GM10266 (cell line): ENCODE results near the gene B4GALNT1.

Source experiments
- DNase-seq: peaks from one replicate; pipeline ENCODE4 v3.0.0; 2012; ENCODE audit errors: extremely low spot score
- CTCF ChIP-seq: IDR thresholded peaks from 2 replicates; pipeline ENCODE4 v1.5.1; 2012; ENCODE audit warnings: mild to moderate bottlenecking, low read depth; ENCODE audit not compliant: control insufficient read depth, insufficient read depth; ENCODE audit errors: missing control alignments

B4GALNT1 gene

DNA sequence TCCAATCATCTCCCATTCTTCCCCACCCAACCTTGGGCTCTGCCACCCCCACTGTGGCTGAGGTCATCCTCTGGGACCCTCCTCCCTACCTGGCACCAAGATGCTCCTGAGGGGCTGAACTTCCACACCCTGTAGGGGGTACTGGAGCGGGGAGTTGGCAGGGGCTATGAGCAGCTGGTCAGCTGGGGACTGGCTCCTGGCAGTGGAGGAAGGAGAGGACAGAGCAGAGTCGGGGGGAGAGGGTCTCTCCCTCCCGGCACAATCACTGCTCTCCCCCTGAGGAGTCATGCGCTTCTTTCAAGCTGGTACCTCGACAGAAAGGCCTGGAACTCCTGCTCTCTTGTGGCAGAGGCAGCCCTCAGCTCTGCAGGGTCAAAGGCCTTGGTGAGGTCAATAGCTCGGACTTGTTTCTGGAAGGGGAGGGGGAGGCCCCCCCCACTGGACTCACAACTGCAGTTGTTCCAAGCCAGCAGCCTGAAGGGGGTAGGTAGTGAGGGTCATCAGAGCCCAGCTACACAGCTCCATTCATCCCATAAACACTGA, 2.0 kb downstream of the B4GALNT1 start:
- TF ChIP-seq CTCF, result no peak
- peak; percentile 21 for DNase-seq

GRCh38 chr12:57629897-57630471, 3.0 kb downstream of the B4GALNT1 start:
- TF ChIP-seq CTCF, result no peak

DNA sequence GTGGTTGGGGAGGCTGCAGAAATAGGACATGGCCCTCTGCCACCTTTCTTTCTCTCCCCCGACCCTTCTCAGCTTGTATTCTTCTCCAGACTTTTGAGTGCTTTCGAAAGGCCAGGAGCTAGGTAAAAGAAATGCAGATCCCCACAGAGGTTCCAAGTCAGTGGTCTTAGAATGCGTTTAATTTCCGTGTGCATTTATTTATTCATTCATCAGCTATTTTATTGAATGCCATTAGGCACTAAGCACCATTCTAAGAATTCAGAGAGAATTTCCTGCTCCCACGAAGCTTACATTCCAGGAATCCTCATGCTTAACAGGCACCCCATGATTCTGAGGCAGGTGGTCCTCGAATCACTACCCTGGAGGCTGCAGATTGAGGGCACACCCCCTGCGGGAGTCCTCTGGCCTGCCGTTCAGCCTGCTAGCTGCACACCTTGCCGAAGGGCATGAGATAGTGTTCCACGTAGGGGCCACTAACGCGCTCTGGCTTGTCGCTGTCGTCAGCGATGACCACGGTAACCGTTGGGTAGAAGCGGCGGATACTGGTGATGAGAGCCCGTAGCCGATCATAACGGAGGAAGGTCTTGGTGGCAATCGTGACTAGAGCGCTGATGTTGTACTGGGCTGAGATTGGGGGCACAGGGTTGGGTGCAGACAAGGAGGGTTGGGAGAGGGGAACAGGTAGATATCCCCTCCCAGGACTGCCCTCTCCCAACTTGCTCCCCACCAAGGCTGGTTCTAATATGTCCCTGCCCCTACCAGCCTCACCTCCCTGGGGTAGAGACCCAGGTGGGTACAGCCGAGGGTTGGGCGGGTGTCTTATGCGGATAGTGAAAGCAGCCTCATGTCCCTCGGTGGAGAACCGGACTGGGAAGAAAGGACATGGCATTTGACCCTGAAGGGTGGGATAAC, 4.5 kb downstream of the B4GALNT1 start:
- DNase-seq, result no peak
- TF ChIP-seq CTCF, result no peak

More at GRCh38 chr12:57629897-57630471, 3.0 kb downstream of the B4GALNT1 start:
- DNase-seq, result no peak

GRCh38 chr12:57627501-57628279, 5.3 kb downstream of the B4GALNT1 start:
- TF ChIP-seq CTCF, result peak; percentile 37
- DNase-seq, result no peak

DNA sequence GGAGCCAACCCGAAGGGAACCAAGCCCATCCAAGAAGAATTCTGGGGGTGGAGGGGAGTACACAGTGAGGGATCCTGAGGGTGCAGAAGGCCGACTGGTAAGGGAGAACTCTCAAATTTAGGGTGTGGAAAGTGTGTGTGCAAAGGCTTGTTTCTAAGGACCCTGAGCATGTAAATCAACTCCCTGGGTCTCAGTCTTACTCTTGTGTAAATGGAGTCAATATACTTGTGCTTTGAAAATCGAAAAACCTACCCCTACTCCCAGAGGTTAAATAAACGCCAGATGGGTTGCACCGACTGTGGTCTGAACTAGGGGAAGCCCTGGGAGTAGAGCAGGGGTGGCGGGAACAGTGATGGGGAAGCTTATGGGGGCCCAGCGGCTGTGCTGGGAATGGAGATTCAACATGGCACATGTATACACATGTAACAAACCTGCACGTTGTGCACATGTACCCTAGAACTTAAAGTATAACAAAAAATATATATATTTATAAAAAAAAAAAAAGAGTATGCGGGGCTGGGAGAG, 6.0 kb downstream of the B4GALNT1 start:
- no peak for DNase-seq
- no peak for TF ChIP-seq CTCF

GRCh38 chr12:57626111-57626920, 6.7 kb downstream of the B4GALNT1 start:
- no peak for DNase-seq
- TF ChIP-seq CTCF, result no peak
